HG03521 (cell line): ENCODE measurements around the gene NR2F1-AS1.

Experiments
- ATAC-seq: cut with Tn5 transposase; IDR thresholded peaks from one replicate; pipeline ENCODE4 v1.9.1; 2021; ENCODE audit warnings: mild to moderate bottlenecking, moderate library complexity; ENCODE audit not compliant: unreplicated experiment

Gene NR2F1-AS1

GRCh38 chr5:93578813-93579691 is 2.0 kb downstream of the NR2F1-AS1 start:
- no peak for ATAC-seq

GRCh38 chr5:93577854-93578812 is 2.9 kb downstream of the NR2F1-AS1 start:
- ATAC-seq = no peak

- ATAC-seq = no peak
Measured at GRCh38 chr5:93576994-93577853, 3.8 kb downstream of the NR2F1-AS1 start.

- no peak for ATAC-seq
Measured at GRCh38 chr5:93575461-93576414, 5.3 kb downstream of the NR2F1-AS1 start.

GRCh38 chr5:93574491-93575305 is 6.3 kb downstream of the NR2F1-AS1 start:
- no peak for ATAC-seq

GRCh38 chr5:93573354-93574351 is 7.4 kb downstream of the NR2F1-AS1 start:
- ATAC-seq = no peak

- ATAC-seq = no peak
Measured at GRCh38 chr5:93572608-93573353, 8.2 kb downstream of the NR2F1-AS1 start.

- ATAC-seq = no peak
Measured at GRCh38 chr5:93572101-93572607, 8.9 kb downstream of the NR2F1-AS1 start.

- no peak for ATAC-seq
Measured at GRCh38 chr5:93571114-93571949, 9.7 kb downstream of the NR2F1-AS1 start.

GRCh38 chr5:93570294-93571113 is 10.5 kb downstream of the NR2F1-AS1 start:
- peak; percentile 45 for ATAC-seq

- ATAC-seq = no peak
Measured at GRCh38 chr5:93569300-93570160, 11.5 kb downstream of the NR2F1-AS1 start.

- no peak for ATAC-seq
Measured at GRCh38 chr5:93567424-93567823, 13.6 kb downstream of the NR2F1-AS1 start.

- no peak for ATAC-seq
Measured at GRCh38 chr5:93566091-93566490, 14.9 kb downstream of the NR2F1-AS1 start.
